ENCODE measurements around the gene ARL4D.
"Not testable (repeated sequence)": the region's sequence is repeated elsewhere in the genome, so short reads cannot be mapped to it uniquely, and the experiment has no call there.

DNA sequence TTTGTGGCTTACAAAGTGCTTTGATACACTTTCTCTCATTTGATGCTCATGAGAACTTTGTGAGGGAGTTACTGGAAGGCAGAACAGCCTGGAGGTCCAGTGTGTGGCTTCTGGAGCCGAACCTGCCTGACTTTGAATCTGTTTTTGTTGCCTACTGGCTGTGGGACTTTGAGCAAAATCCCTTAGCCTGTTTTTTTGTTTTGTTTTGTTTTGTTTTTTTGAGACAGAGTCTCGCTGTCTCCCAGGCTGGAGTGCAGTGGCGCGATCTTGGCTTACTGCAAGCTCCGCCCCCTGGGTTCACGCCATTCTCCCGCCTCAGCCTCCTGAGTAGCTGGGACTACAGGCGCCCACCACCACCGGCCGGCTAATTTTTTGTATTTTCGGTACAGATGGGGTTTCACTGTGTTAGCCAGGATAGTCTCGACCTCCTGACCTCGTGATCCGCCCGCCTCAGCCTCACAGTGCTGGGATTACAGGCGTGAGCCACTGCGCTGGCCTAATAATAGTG is 20.6 kb downstream of the ARL4D start:
- not testable (repeated sequence) for TF ChIP-seq CTCF, POLR2A, EP300 (IDR thresholded peaks at IDR 0.05)
